HG03521 (cell line): ENCODE results near the gene EIF1.
"Not testable (repeated sequence)": the region's sequence is repeated elsewhere in the genome, so short reads cannot be mapped to it uniquely, and the experiment has no call there.

Source experiments
- ATAC-seq: cut with Tn5 transposase; IDR thresholded peaks from one replicate; pipeline ENCODE4 v1.9.1; 2021; ENCODE audit warnings: mild to moderate bottlenecking, moderate library complexity; ENCODE audit not compliant: unreplicated experiment

EIF1 gene

GRCh38 chr17:41678411-41678906 is 10.2 kb upstream of the EIF1 start:
- ATAC-seq, result peak; percentile 11

- ATAC-seq, result peak; percentile 48
Measured at GRCh38 chr17:41678907-41679739, 9.6 kb upstream of the EIF1 start.

- ATAC-seq, result no peak
Measured at GRCh38 chr17:41679740-41680425, 8.8 kb upstream of the EIF1 start.

- no peak for ATAC-seq
Measured at GRCh38 chr17:41680426-41681040, 8.2 kb upstream of the EIF1 start.

- ATAC-seq, result no peak
Measured at GRCh38 chr17:41681776-41682175, 6.9 kb upstream of the EIF1 start.

- ATAC-seq, result no peak
Measured at GRCh38 chr17:41682631-41683030, 6.1 kb upstream of the EIF1 start.

GRCh38 chr17:41683441-41684007 is 5.2 kb upstream of the EIF1 start:
- ATAC-seq, result no peak

- no peak for ATAC-seq
Measured at GRCh38 chr17:41684035-41684434, 4.7 kb upstream of the EIF1 start.

GRCh38 chr17:41685753-41686152 is 2.9 kb upstream of the EIF1 start:
- not testable (repeated sequence) for ATAC-seq

- ATAC-seq, result no peak
Measured at GRCh38 chr17:41686281-41686680, 2.4 kb upstream of the EIF1 start.

GRCh38 chr17:41687828-41688640 is 651 bp upstream of the EIF1 start:
- ATAC-seq, result no peak

- no peak for ATAC-seq
Measured at GRCh38 chr17:41689497-41690299, 1.0 kb downstream of the EIF1 start.

GRCh38 chr17:41690497-41690896 is 1.8 kb downstream of the EIF1 start:
- no peak for ATAC-seq

- no peak for ATAC-seq
Measured at GRCh38 chr17:41691031-41691777, 2.5 kb downstream of the EIF1 start.

GRCh38 chr17:41692722-41693521 is 4.2 kb downstream of the EIF1 start:
- ATAC-seq, result no peak

- no peak for ATAC-seq
Measured at GRCh38 chr17:41695134-41695661, 6.5 kb downstream of the EIF1 start.

GRCh38 chr17:41695954-41696757 is 7.5 kb downstream of the EIF1 start:
- no peak for ATAC-seq
